HG03135 (cell line): ENCODE results near the gene CYP4X1.
"Not testable (repeated sequence)": the region's sequence is repeated elsewhere in the genome, so short reads cannot be mapped to it uniquely, and the experiment has no call there.

Experiments
- ATAC-seq: cut with Tn5 transposase; IDR thresholded peaks from one replicate; pipeline ENCODE4 v1.9.1; 2021; ENCODE audit warnings: mild to moderate bottlenecking, moderate library complexity; ENCODE audit not compliant: unreplicated experiment

CYP4X1 gene

GRCh38 chr1:47023268-47024140 is at the start of gene CYP4X1:
Gene CYP4X1 (plus strand): TSS chr1:47023669. CDS start chr1:47023818, 149 bp downstream.
- ATAC-seq = no peak

GRCh38 chr1:46983166-46983829 is 40.2 kb upstream of the CYP4X1 start:
- no peak for ATAC-seq

- no peak for ATAC-seq
These were observed 39.5 kb upstream of the CYP4X1 start for GRCh38 chr1:46983830-46984586.

- ATAC-seq = not testable (repeated sequence)
These were observed 32.9 kb upstream of the CYP4X1 start for GRCh38 chr1:46990541-46990940.

GRCh38 chr1:46991083-46991923 is 32.2 kb upstream of the CYP4X1 start:
- no peak for ATAC-seq

- no peak for ATAC-seq
These were observed 26.7 kb upstream of the CYP4X1 start for GRCh38 chr1:46996659-46997281.

GRCh38 chr1:47002211-47002610 is 21.3 kb upstream of the CYP4X1 start:
- no peak for ATAC-seq

- no peak for ATAC-seq
These were observed 19.5 kb upstream of the CYP4X1 start for GRCh38 chr1:47003896-47004403.

- not testable (repeated sequence) for ATAC-seq
These were observed 17.0 kb upstream of the CYP4X1 start for GRCh38 chr1:47006437-47006836.

- ATAC-seq = no peak
These were observed 10.2 kb upstream of the CYP4X1 start for GRCh38 chr1:47013293-47013692.

GRCh38 chr1:47021070-47021469 is 2.4 kb upstream of the CYP4X1 start:
- no peak for ATAC-seq

- no peak for ATAC-seq
These were observed 802 bp downstream of the CYP4X1 start for GRCh38 chr1:47024141-47024801.

GRCh38 chr1:47030170-47030805 is 6.8 kb downstream of the CYP4X1 start:
- no peak for ATAC-seq

- ATAC-seq = no peak
These were observed 7.6 kb downstream of the CYP4X1 start for GRCh38 chr1:47031059-47031458.

- ATAC-seq = no peak
These were observed 8.1 kb downstream of the CYP4X1 start for GRCh38 chr1:47031585-47031984.

GRCh38 chr1:47036764-47037163 is 13.3 kb downstream of the CYP4X1 start:
- no peak for ATAC-seq

- ATAC-seq = no peak
These were observed 35.9 kb downstream of the CYP4X1 start for GRCh38 chr1:47059376-47059775.

- ATAC-seq = no peak
These were observed 43.7 kb downstream of the CYP4X1 start, which contains the start of gene CYP4Z1 for GRCh38 chr1:47067097-47067594. Gene CYP4Z1 (plus strand): TSS chr1:47067231. CDS start chr1:47067491, 260 bp downstream.
